Measurements from ENCODE around the gene MYO5A. TPM values are rescaled to one million over a fixed set of nuclear protein-coding genes. Genes with fewer than 3 reads are reported as not detected.
"Not testable (repeated sequence)": the region's sequence is repeated elsewhere in the genome, so short reads cannot be mapped to it uniquely, and the experiment has no call there.

The MYO5A gene
- total and polyA plus RNA-seq, 8 donors, result 2.4 to 11.9 (median 8.1) TPM

- H3K4me1 ChIP-seq, result peaks cover 6 to 21% (median 20%) of the 10 kb centered on the region in 3 donors
- 5% methylated on average over 82 of the region's 82 CpGs for WGBS, 2 donors
- H3K9me3 ChIP-seq, result no peaks in the 10 kb centered on the region
- no peak for TF ChIP-seq CTCF (IDR thresholded peaks at IDR 0.05)
- intact Hi-C loops (cut with DNase I), result no loop called here
- H3K27ac ChIP-seq, result peak within 1 kb of the TSS; percentile 94 to 98 (median 96)
- no peaks in the 10 kb centered on the region for H3K27me3 ChIP-seq
- peak; percentile 89 to 93 (median 90) for DNase-seq
- peak within 1 kb of the TSS; percentile 61 to 83 (median 70) for H3K4me3 ChIP-seq
- peak; percentile 87 to 90 (median 88) for ATAC-seq
- FAIRE-seq, result no peak
- no peaks in the 10 kb centered on the region for H3K36me3 ChIP-seq
Observed at GRCh38 chr15:52568601-52569585, 40.2 kb upstream of the MYO5A start, which contains the start of gene ARPP19. Gene ARPP19, minus strand, starts transcription at chr15:52569030. Its CDS starts 138 bp downstream, at chr15:52568892.

- WGBS, 2 donors, result 1% methylated on average over 25 of the region's 25 CpGs
- no peak for TF ChIP-seq CTCF (IDR thresholded peaks at IDR 0.05)
- ATAC-seq, result peak; percentile 59 to 71 (median 64)
- no peak for FAIRE-seq
- no peaks in the 10 kb centered on the region for H3K36me3 ChIP-seq
- peak overlapping the region; percentile 94 to 98 (median 96) for H3K27ac ChIP-seq
- H3K9me3 ChIP-seq, result no peaks in the 10 kb centered on the region
- peaks cover 14 to 27% (median 24%) of the 10 kb centered on the region in 3 donors for H3K4me1 ChIP-seq
- no peaks in the 10 kb centered on the region for H3K27me3 ChIP-seq
- H3K4me3 ChIP-seq, result peak overlapping the region; percentile 61 to 83 (median 70)
- DNase-seq, result peak; percentile 53 to 70 (median 64)
- intact Hi-C loops (cut with DNase I), result no loop called here
Observed at GRCh38 chr15:52567871-52568600, 39.4 kb upstream of the MYO5A start.

DNA sequence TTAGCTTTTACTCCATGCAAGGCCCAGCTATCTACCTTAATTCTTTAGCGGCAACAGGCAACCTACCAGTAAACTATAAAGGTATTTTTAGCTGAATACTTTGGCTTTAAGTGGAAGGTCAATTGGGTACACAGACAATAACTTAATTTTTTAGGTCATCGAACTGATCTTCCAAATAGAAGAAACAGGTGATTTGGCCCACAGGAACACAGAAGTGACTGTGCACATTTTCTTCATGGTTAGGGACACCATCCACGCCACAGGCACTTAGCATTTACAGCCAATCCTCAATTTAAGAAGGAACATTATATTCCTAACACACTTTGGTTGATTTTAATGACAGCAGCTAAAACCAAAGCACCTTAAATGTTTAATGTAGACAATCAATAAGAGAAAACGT, 38.2 kb upstream of the MYO5A start:
- H3K4me3 ChIP-seq, result peak overlapping the region in 3 of 4 donors; percentile 67 to 83 (median 74)

GRCh38 chr15:52565417-52566358, 37.0 kb upstream of the MYO5A start:
- DNase-seq; H3K36me3 ChIP-seq; FAIRE-seq; H3K9me3 ChIP-seq; H3K4me3 ChIP-seq; ATAC-seq; H3K27me3 ChIP-seq; intact Hi-C loops (cut with DNase I): not testable (repeated sequence)
- 88 to 92% methylated on average over 13 of the region's 13 CpGs for WGBS, 2 donors
- Histone ChIP-seq H3K27ac (peak overlapping the region in 1 of 4 donors; percentile 98), H3K4me1 (peaks cover 14 to 30% (median 27%) of the 10 kb centered on the region in 3 donors)

More for the DNA sequence above, 38.2 kb upstream of the MYO5A start:
- TF ChIP-seq CTCF (IDR thresholded peaks at IDR 0.05), result no peak
- Histone ChIP-seq H3K27ac (peak overlapping the region in 1 of 4 donors; percentile 98), H3K4me1 (peaks cover 14 to 27% (median 24%) of the 10 kb centered on the region in 3 donors), H3K27me3 (no peaks in the 10 kb centered on the region), H3K36me3 (no peaks in the 10 kb centered on the region), H3K9me3 (no peaks in the 10 kb centered on the region)
- DNase-seq (no peak), ATAC-seq (no peak), FAIRE-seq (no peak)
- 15 to 29% methylated on average over 4 of the region's 4 CpGs for WGBS, 2 donors
- intact Hi-C loops (cut with DNase I), result no loop called here
